Skeletal muscle satellite cell (primary cell): ENCODE measurements around the gene ZNF674.
"Not testable (repeated sequence)": the region's sequence is repeated elsewhere in the genome, so short reads cannot be mapped to it uniquely, and the experiment has no call there.

Source experiments
- H3K27me3 ChIP-seq: 2 replicates; pipeline ENCODE4 v1.7.0; 2013; ENCODE audit warnings: low read length; ENCODE audit not compliant: control insufficient read depth, insufficient read depth
- H3K36me3 ChIP-seq: 2 replicates; pipeline ENCODE4 v1.7.0; 2013; ENCODE audit warnings: mild to moderate bottlenecking, control low read depth, low read length; ENCODE audit not compliant: insufficient read depth
- H3K4me1 ChIP-seq: 2 replicates; pipeline ENCODE4 v1.7.0; 2013; ENCODE audit warnings: low read length; ENCODE audit not compliant: control insufficient read depth, insufficient read depth
- H3K4me2 ChIP-seq: 2 replicates; pipeline ENCODE4 v1.7.0; 2013; ENCODE audit warnings: mild to moderate bottlenecking, low read length
- H3K4me3 ChIP-seq: 2 replicates; pipeline ENCODE4 v1.7.0; 2013; ENCODE audit warnings: low read length
- H3K9ac ChIP-seq: 2 replicates; pipeline ENCODE4 v1.7.0; 2013; ENCODE audit warnings: mild to moderate bottlenecking, low read depth, low read length, moderate library complexity
- H3K9me3 ChIP-seq: replicated peaks from 2 replicates; pipeline ENCODE4 v1.7.0; 2013; ENCODE audit warnings: mild to moderate bottlenecking, control low read depth, low read length

Gene ZNF674

GRCh38 chrX:46561824-46562657 is 16.8 kb upstream of the ZNF674 start:
- H3K4me3 ChIP-seq, result no peak overlapping the region
- no peak overlapping the region for H3K4me2 ChIP-seq
- no peaks in the 10 kb centered on the region for H3K36me3 ChIP-seq
- no peak overlapping the region for H3K9ac ChIP-seq
- H3K9me3 ChIP-seq, result no peaks in the 10 kb centered on the region
- H3K4me1 ChIP-seq, result no peaks in the 10 kb centered on the region
- H3K27me3 ChIP-seq, result no peaks in the 10 kb centered on the region

- H3K4me2 ChIP-seq, result no peak overlapping the region
- no peaks in the 10 kb centered on the region for H3K4me1 ChIP-seq
- no peaks in the 10 kb centered on the region for H3K27me3 ChIP-seq
- no peak overlapping the region for H3K4me3 ChIP-seq
- H3K36me3 ChIP-seq, result no peaks in the 10 kb centered on the region
- no peaks in the 10 kb centered on the region for H3K9me3 ChIP-seq
- H3K9ac ChIP-seq, result no peak overlapping the region
Observed at GRCh38 chrX:46559062-46559461, 13.8 kb upstream of the ZNF674 start.

GRCh38 chrX:46554942-46555341 is 9.7 kb upstream of the ZNF674 start:
- H3K4me2 ChIP-seq, result no peak overlapping the region
- H3K9ac ChIP-seq, result no peak overlapping the region
- no peaks in the 10 kb centered on the region for H3K27me3 ChIP-seq
- no peaks in the 10 kb centered on the region for H3K36me3 ChIP-seq
- H3K9me3 ChIP-seq, result no peaks in the 10 kb centered on the region
- no peaks in the 10 kb centered on the region for H3K4me1 ChIP-seq
- no peak overlapping the region for H3K4me3 ChIP-seq

GRCh38 chrX:46553935-46554334 is 8.7 kb upstream of the ZNF674 start:
- no peaks in the 10 kb centered on the region for H3K36me3 ChIP-seq
- H3K4me2 ChIP-seq, result no peak overlapping the region
- no peaks in the 10 kb centered on the region for H3K9me3 ChIP-seq
- H3K27me3 ChIP-seq, result no peaks in the 10 kb centered on the region
- H3K9ac ChIP-seq, result no peak overlapping the region
- H3K4me1 ChIP-seq, result no peaks in the 10 kb centered on the region
- no peak overlapping the region for H3K4me3 ChIP-seq

- Histone ChIP-seq H3K9ac (no peak overlapping the region), H3K4me1 (peaks cover 16% of the 10 kb centered on the region), H3K4me3 (no peak overlapping the region), H3K9me3 (no peaks in the 10 kb centered on the region), H3K36me3 (peaks cover 6% of the 10 kb centered on the region), H3K4me2 (no peak overlapping the region), H3K27me3 (no peaks in the 10 kb centered on the region)
Observed at GRCh38 chrX:46551494-46552128, 6.4 kb upstream of the ZNF674 start.

- no peak overlapping the region for H3K4me2 ChIP-seq
- H3K36me3 ChIP-seq, result peaks cover 6% of the 10 kb centered on the region
- H3K4me3 ChIP-seq, result no peak overlapping the region
- H3K4me1 ChIP-seq, result peaks cover 20% of the 10 kb centered on the region
- H3K27me3 ChIP-seq, result no peaks in the 10 kb centered on the region
- no peak overlapping the region for H3K9ac ChIP-seq
- H3K9me3 ChIP-seq, result no peaks in the 10 kb centered on the region
Observed at GRCh38 chrX:46549914-46550313, 4.7 kb upstream of the ZNF674 start.

GRCh38 chrX:46547857-46548256 is 2.6 kb upstream of the ZNF674 start:
- H3K9me3 ChIP-seq, result no peaks in the 10 kb centered on the region
- peak overlapping the region; percentile 69 for H3K4me2 ChIP-seq
- H3K4me3 ChIP-seq, result peak overlapping the region; percentile 30
- peak overlapping the region; percentile 53 for H3K9ac ChIP-seq
- H3K36me3 ChIP-seq, result peaks cover 6% of the 10 kb centered on the region
- peaks cover 26% of the 10 kb centered on the region for H3K4me1 ChIP-seq
- no peaks in the 10 kb centered on the region for H3K27me3 ChIP-seq

GRCh38 chrX:46544527-46544926 is 694 bp downstream of the ZNF674 start:
- H3K9ac ChIP-seq, result peak overlapping the region; percentile 97

GRCh38 chrX:46543441-46543840 is 1.8 kb downstream of the ZNF674 start:
- Histone ChIP-seq H3K9me3 (no peaks in the 10 kb centered on the region), H3K27me3 (no peaks in the 10 kb centered on the region), H3K9ac (no peak overlapping the region), H3K4me1 (peaks cover 25% of the 10 kb centered on the region), H3K4me2 (no peak overlapping the region), H3K36me3 (peaks cover 8% of the 10 kb centered on the region), H3K4me3 (no peak overlapping the region)

More at GRCh38 chrX:46544527-46544926, 694 bp downstream of the ZNF674 start:
- H3K27me3 ChIP-seq, H3K36me3 ChIP-seq, H3K9me3 ChIP-seq: not testable (repeated sequence)
- Histone ChIP-seq H3K4me2 (peak overlapping the region; percentile 77), H3K4me3 (peak overlapping the region; percentile 84), H3K4me1 (peaks cover 26% of the 10 kb centered on the region)

GRCh38 chrX:46531442-46531841 is 13.8 kb downstream of the ZNF674 start:
- no peaks in the 10 kb centered on the region for H3K27me3 ChIP-seq
- no peaks in the 10 kb centered on the region for H3K9me3 ChIP-seq
- no peaks in the 10 kb centered on the region for H3K4me1 ChIP-seq
- H3K4me3 ChIP-seq, result no peak overlapping the region
- no peak overlapping the region for H3K9ac ChIP-seq
- no peak overlapping the region for H3K4me2 ChIP-seq
- H3K36me3 ChIP-seq, result no peaks in the 10 kb centered on the region

- not testable (repeated sequence) for H3K4me3 ChIP-seq, H3K4me1 ChIP-seq, H3K27me3 ChIP-seq, H3K36me3 ChIP-seq, H3K4me2 ChIP-seq, H3K9me3 ChIP-seq, H3K9ac ChIP-seq
Observed at GRCh38 chrX:46530404-46530908, 14.8 kb downstream of the ZNF674 start.
